Glutamatergic neuron (in vitro differentiated cells): ENCODE data around the gene MS4A15. TPM values are rescaled to one million over a fixed set of nuclear protein-coding genes. Genes with fewer than 3 reads are reported as not detected.

Experiments used
- DNase-seq: peaks from one replicate; pipeline ENCODE4 v3.0.0; 2022
- H3K27ac Mint-ChIP-seq: one replicate; pipeline ENCODE4 v1.8.0; 2020; ENCODE audit warnings: mild to moderate bottlenecking, mixed read lengths, inconsistent platforms; ENCODE audit not compliant: unreplicated experiment
- H3K27me3 Mint-ChIP-seq: one replicate; pipeline ENCODE4 v1.8.0; 2020; ENCODE audit warnings: mild to moderate bottlenecking, moderate library complexity, mixed read lengths, inconsistent platforms; ENCODE audit not compliant: unreplicated experiment
- H3K36me3 Mint-ChIP-seq: one replicate; pipeline ENCODE4 v1.8.0; 2020; ENCODE audit warnings: mild to moderate bottlenecking, mixed read lengths, inconsistent platforms; ENCODE audit not compliant: unreplicated experiment
- H3K4me1 Mint-ChIP-seq: one replicate; pipeline ENCODE4 v1.8.0; 2020; ENCODE audit warnings: mild to moderate bottlenecking, low read depth, mixed read lengths, inconsistent platforms; ENCODE audit not compliant: unreplicated experiment
- H3K4me3 Mint-ChIP-seq: one replicate; pipeline ENCODE4 v1.8.0; 2020; ENCODE audit warnings: mild to moderate bottlenecking, mixed read lengths, inconsistent platforms; ENCODE audit not compliant: unreplicated experiment
- H3K9me3 Mint-ChIP-seq: one replicate; pipeline ENCODE4 v1.8.0; 2020; ENCODE audit warnings: mild to moderate bottlenecking, moderate library complexity, mixed read lengths, inconsistent platforms; ENCODE audit not compliant: unreplicated experiment
- CTCF ChIP-seq: fragments of 200-600 bp; sonication (generic); IDR thresholded peaks from one replicate; pipeline ENCODE4 v1.5.0; 2021; ENCODE audit not compliant: partially characterized antibody, unreplicated experiment
- total RNA-seq: library from RNA; stranded (reverse); fragmentation: NEBNext Ultra II Directional; extraction: Animal tissue kit (Norgen Biotek cat#: 25700); gene quantifications from one replicate; pipeline ENCODE4 v1.2.1, GENCODE V29; 2021; ENCODE audit not compliant: unreplicated experiment

MS4A15 gene
- total RNA-seq, 1 donor from 2014 or later: not detected

- Mint-ChIP-seq H3K4me1 (no peaks in the 10 kb centered on the region), H3K9me3 (no peaks in the 10 kb centered on the region), H3K27ac (no peak overlapping the region), H3K4me3 (no peak overlapping the region), H3K27me3 (peaks cover 2% of the 10 kb centered on the region), H3K36me3 (no peaks in the 10 kb centered on the region)
- no peak for TF ChIP-seq CTCF
- DNase-seq: no peak
Measured at GRCh38 chr11:60725592-60725991, 31.1 kb upstream of the MS4A15 start.

GRCh38 chr11:60731586-60731985 is 25.1 kb upstream of the MS4A15 start:
- no peaks in the 10 kb centered on the region for H3K36me3 Mint-ChIP-seq
- no peak for DNase-seq
- peaks cover 2% of the 10 kb centered on the region for H3K9me3 Mint-ChIP-seq
- no peaks in the 10 kb centered on the region for H3K4me1 Mint-ChIP-seq
- H3K27me3 Mint-ChIP-seq: no peaks in the 10 kb centered on the region
- no peak overlapping the region for H3K4me3 Mint-ChIP-seq
- no peak for TF ChIP-seq CTCF
- no peak overlapping the region for H3K27ac Mint-ChIP-seq

- Mint-ChIP-seq H3K9me3 (peaks cover 2% of the 10 kb centered on the region), H3K4me1 (no peaks in the 10 kb centered on the region), H3K27me3 (no peaks in the 10 kb centered on the region), H3K4me3 (no peak overlapping the region), H3K36me3 (no peaks in the 10 kb centered on the region), H3K27ac (no peak overlapping the region)
- no peak for DNase-seq
- TF ChIP-seq CTCF: no peak
Measured at GRCh38 chr11:60734279-60734678, 22.4 kb upstream of the MS4A15 start.

GRCh38 chr11:60739114-60739513 is 17.6 kb upstream of the MS4A15 start:
- no peak for DNase-seq

GRCh38 chr11:60740573-60740972 is 16.1 kb upstream of the MS4A15 start:
- peaks cover 6% of the 10 kb centered on the region for H3K9me3 Mint-ChIP-seq
- H3K36me3 Mint-ChIP-seq: peaks cover 5% of the 10 kb centered on the region
- TF ChIP-seq CTCF: no peak
- H3K27me3 Mint-ChIP-seq: peaks cover 2% of the 10 kb centered on the region
- no peak for DNase-seq
- H3K4me1 Mint-ChIP-seq: no peaks in the 10 kb centered on the region
- no peak overlapping the region for H3K27ac Mint-ChIP-seq
- H3K4me3 Mint-ChIP-seq: no peak overlapping the region

More at GRCh38 chr11:60739114-60739513, 17.6 kb upstream of the MS4A15 start:
- H3K9me3 Mint-ChIP-seq: peaks cover 4% of the 10 kb centered on the region
- H3K27ac Mint-ChIP-seq: no peak overlapping the region
- TF ChIP-seq CTCF: no peak
- peaks cover 2% of the 10 kb centered on the region for H3K27me3 Mint-ChIP-seq
- no peak overlapping the region for H3K4me3 Mint-ChIP-seq
- H3K36me3 Mint-ChIP-seq: peaks cover 4% of the 10 kb centered on the region
- no peaks in the 10 kb centered on the region for H3K4me1 Mint-ChIP-seq
